HepG2 (cell line): ENCODE measurements around the gene PLEKHG4. TPM values are rescaled to one million over a fixed set of nuclear protein-coding genes. Genes with fewer than 3 reads are reported as not detected.

Experiments
- ERF ChIP-seq: IDR thresholded peaks from 2 replicates; pipeline ENCODE4 v1.6.1; 2018; ENCODE audit warnings: missing biosample characterization, missing genetic modification reagents
- IKZF5 ChIP-seq: IDR thresholded peaks from 2 replicates; pipeline ENCODE4 v1.6.1; 2018; ENCODE audit warnings: missing genetic modification reagents, mild to moderate bottlenecking, missing compliant biosample characterization
- PRDM4 ChIP-seq: sonication (generic); formaldehyde crosslinking; IDR thresholded peaks from 2 replicates; pipeline ENCODE4 v1.9.0; 2021; ENCODE audit warnings: missing genetic modification reagents, borderline replicate concordance
- RARG ChIP-seq: sonication (generic); formaldehyde crosslinking; IDR thresholded peaks from 2 replicates; pipeline ENCODE4 v1.4.0; 2020; ENCODE audit warnings: low read depth, mild to moderate bottlenecking, missing genetic modification reagents
- REST ChIP-seq, 2 experiments: IDR thresholded peaks; 2 replicates each; pipeline ENCODE4 v1.6.1; 2011 to 2012; ENCODE audit warnings: low read length in 2 of 2, borderline replicate concordance in 1 of 2, low read depth in 1 of 2, mild to moderate bottlenecking in 1 of 2, moderate library complexity in 1 of 2
- RFXAP ChIP-seq: sonication (generic); formaldehyde crosslinking; IDR thresholded peaks from 2 replicates; pipeline ENCODE4 v1.4.0; 2020; ENCODE audit warnings: missing genetic modification reagents, borderline replicate concordance
- SRSF1 ChIP-seq: fragments of 200-400 bp; formaldehyde crosslinking; optimal IDR thresholded peaks from 2 replicates; pipeline ENCODE3; 2017; ENCODE audit warnings: mild to moderate bottlenecking, low read depth, low read length, moderate library complexity
- TMF1 ChIP-seq: sonication (generic); formaldehyde crosslinking; IDR thresholded peaks from 2 replicates; pipeline ENCODE4 v1.8.1; 2022; ENCODE audit warnings: low read depth, missing genetic modification reagents
- ZBTB4 ChIP-seq: sonication (generic); formaldehyde crosslinking; IDR thresholded peaks from 2 replicates; pipeline ENCODE4 v1.4.0; 2020; ENCODE audit warnings: missing genetic modification reagents, mild to moderate bottlenecking, borderline replicate concordance
- ZBTB7B ChIP-seq: sonication (generic); formaldehyde crosslinking; IDR thresholded peaks from 2 replicates; pipeline ENCODE4 v1.4.0; 2020; ENCODE audit warnings: missing genetic modification reagents
- ZC3H4 ChIP-seq: sonication (generic); formaldehyde crosslinking; IDR thresholded peaks from 2 replicates; pipeline ENCODE4 v1.4.0; 2020; ENCODE audit warnings: missing genetic modification reagents, borderline replicate concordance
- ZFY ChIP-seq: sonication (generic); formaldehyde crosslinking; IDR thresholded peaks from 2 replicates; pipeline ENCODE4 v1.4.0; 2020; ENCODE audit warnings: missing genetic modification reagents
- ZMYM2 ChIP-seq: sonication (generic); formaldehyde crosslinking; IDR thresholded peaks from 2 replicates; pipeline ENCODE4 v1.8.0; 2022; ENCODE audit warnings: mild to moderate bottlenecking, missing genetic modification reagents
- ZNF20 ChIP-seq: sonication (generic); formaldehyde crosslinking; IDR thresholded peaks from 2 replicates; pipeline ENCODE4 v1.4.0; 2020; ENCODE audit warnings: mild to moderate bottlenecking, moderate library complexity, missing genetic modification reagents
- ZNF24 ChIP-seq: fragments of 450-650 bp; IDR thresholded peaks from 2 replicates; pipeline ENCODE4 v1.6.1; 2017; ENCODE audit warnings: antibody characterized with exemption, mild to moderate bottlenecking
- ZNF253 ChIP-seq: sonication (generic); formaldehyde crosslinking; IDR thresholded peaks from 2 replicates; pipeline ENCODE4 v1.8.0; 2022; ENCODE audit warnings: mild to moderate bottlenecking, missing genetic modification reagents, borderline replicate concordance
- ZNF567 ChIP-seq: sonication (generic); formaldehyde crosslinking; IDR thresholded peaks from 2 replicates; pipeline ENCODE4 v1.8.1; 2023; ENCODE audit warnings: mild to moderate bottlenecking, missing genetic modification reagents, borderline replicate concordance
- ZNF570 ChIP-seq: sonication (generic); formaldehyde crosslinking; IDR thresholded peaks from 2 replicates; pipeline ENCODE4 v1.4.0; 2020; ENCODE audit warnings: mild to moderate bottlenecking, missing genetic modification reagents, borderline replicate concordance
- polyA plus RNA-seq, 8 experiments: library from polyadenylated mRNA; depleted of rRNA in 3 of 8; stranded (reverse) in 7 of 8; unstranded in 1 of 8; fragments of >200 nt; fragmentation: Illumina TruSeq in 4 of 8; extraction: Trizol in 4 of 8; gene quantifications; 2 replicates each; pipeline versions ENCODE4 v1.2.1 to v1.2.3, GENCODE V29; 2011 to 2016; ENCODE audit warnings: low read depth in 4 of 8, missing spikeins in 1 of 8, mixed read lengths in 1 of 8; ENCODE audit not compliant: insufficient read depth in 1 of 8
- total RNA-seq, 5 experiments: library from RNA; depleted of rRNA; stranded (reverse); fragments of >200 nt; fragmentation: Illumina TruSeq; extraction: Trizol; gene quantifications; 2 replicates each; pipeline ENCODE4 v1.2.3, GENCODE V29; 2016; ENCODE audit warnings: low read depth in 1 of 5

PLEKHG4 gene
- total and polyA plus RNA-seq, 2 of the 13 experiments (the other 11 are each of a cell fraction or from before 2014, with no cell fraction given): 7.1 to 13.6 TPM

- no peak for TF ChIP-seq ZC3H4
- 0 out of 2 replicates have a peak, but pooled peaks have one; percentile 54 for TF ChIP-seq RARG (CRISPR knock-in tag)
- no peak for TF ChIP-seq ZNF24
- no peak for TF ChIP-seq SRSF1
- no peak for TF ChIP-seq REST (IDR thresholded peaks at IDR 0.05; ENCODE audit: borderline replicate concordance in 1 of 2, low read depth in 1 of 2, low read length in 2 of 2)
- TF ChIP-seq ZNF567 (CRISPR knock-in tag): no peak; the same call in 1 of the 2 replicates
- TF ChIP-seq IKZF5 (CRISPR knock-in tag): peak; percentile 60
- TF ChIP-seq ZNF20: no peak
- TF ChIP-seq ZBTB7B (CRISPR knock-in tag): no peak
- peak; percentile 80; the same call in 1 of the 2 replicates for TF ChIP-seq RFXAP (CRISPR knock-in tag)
- no peak for TF ChIP-seq PRDM4 (CRISPR knock-in tag)
- peak; percentile 93; the same call in 1 of the 2 replicates for TF ChIP-seq ZNF253 (CRISPR knock-in tag)
- TF ChIP-seq ZFY (CRISPR knock-in tag): peak; percentile 84
- TF ChIP-seq TMF1 (CRISPR knock-in tag): peak; percentile 94
- TF ChIP-seq ZBTB4 (CRISPR knock-in tag): no peak; the same call in 1 of the 2 replicates
- peak; percentile 46; the same call in 1 of the 2 replicates for TF ChIP-seq ERF (CRISPR knock-in tag)
- no peak; the same call in 1 of the 2 replicates for TF ChIP-seq ZNF570
- peak; percentile 75; the same call in 1 of the 2 replicates for TF ChIP-seq ZMYM2
These were observed at the start of gene PLEKHG4 (continued) for GRCh38 chr16:67279296-67280089.
